HFFc6 (cell line): Measurements from ENCODE around the gene SMPD1. TPM values are rescaled to one million over a fixed set of nuclear protein-coding genes. Genes with fewer than 3 reads are reported as not detected.
A peak's percentile ranks its signal among the peaks of the same experiment; 100 is the strongest.

Experiments
- DNase-seq: peaks from one replicate; pipeline ENCODE4 v3.0.0-alpha.2; 2018
- H3K27ac Mint-ChIP-seq: 2 replicates; pipeline ENCODE4 v1.8.0; 2020; ENCODE audit warnings: mild to moderate bottlenecking, mixed read lengths
- H3K27me3 Mint-ChIP-seq: 2 replicates; pipeline ENCODE4 v1.8.0; 2021; ENCODE audit warnings: mild to moderate bottlenecking, moderate library complexity, mixed read lengths; ENCODE audit not compliant: insufficient read depth
- H3K36me3 Mint-ChIP-seq: 2 replicates; pipeline ENCODE4 v1.8.0; 2021; ENCODE audit warnings: low read depth, mixed read lengths
- H3K4me1 Mint-ChIP-seq: 2 replicates; pipeline ENCODE4 v1.8.0; 2020; ENCODE audit warnings: low read depth, mixed read lengths
- H3K4me3 Mint-ChIP-seq: 2 replicates; pipeline ENCODE4 v1.8.0; 2020; ENCODE audit warnings: mild to moderate bottlenecking, moderate library complexity, mixed read lengths
- H3K9me3 Mint-ChIP-seq: 2 replicates; pipeline ENCODE4 v1.8.0; 2020; ENCODE audit warnings: mild to moderate bottlenecking, mixed read lengths
- total RNA-seq, 6 experiments: library from RNA; stranded (reverse); fragmentation: NEBNext Ultra II Directional; extraction: Animal tissue kit (Norgen Biotek cat#: 25700); gene quantifications; 2 replicates in 1 of 6; 3 replicates in 5 of 6; pipeline ENCODE4 v1.2.3, GENCODE V29; 2021
- TF ChIP-seq, protein P1 (sequence below): fragments of 200-600 bp; sonication (generic); IDR thresholded peaks from 2 replicates; pipeline ENCODE4 v1.5.0; 2021; ENCODE audit warnings: antibody characterized with exemption, mild to moderate bottlenecking

SMPD1 gene
- total RNA-seq, 6 experiments from 2014 or later, result 117 to 145 (median 123) TPM

GRCh38 chr11:6418557-6419008, 28.3 kb downstream of the SMPD1 start:
- no peak for DNase-seq
- Mint-ChIP-seq H3K4me3 (no peak overlapping the region), H3K27me3 (peaks cover 7% of the 10 kb centered on the region; the same call in 1 of the 2 replicates), H3K36me3 (no peaks in the 10 kb centered on the region), H3K9me3 (no peaks in the 10 kb centered on the region), H3K4me1 (peaks cover 7% of the 10 kb centered on the region), H3K27ac (no peak overlapping the region)
- TF ChIP-seq, protein P1, sequence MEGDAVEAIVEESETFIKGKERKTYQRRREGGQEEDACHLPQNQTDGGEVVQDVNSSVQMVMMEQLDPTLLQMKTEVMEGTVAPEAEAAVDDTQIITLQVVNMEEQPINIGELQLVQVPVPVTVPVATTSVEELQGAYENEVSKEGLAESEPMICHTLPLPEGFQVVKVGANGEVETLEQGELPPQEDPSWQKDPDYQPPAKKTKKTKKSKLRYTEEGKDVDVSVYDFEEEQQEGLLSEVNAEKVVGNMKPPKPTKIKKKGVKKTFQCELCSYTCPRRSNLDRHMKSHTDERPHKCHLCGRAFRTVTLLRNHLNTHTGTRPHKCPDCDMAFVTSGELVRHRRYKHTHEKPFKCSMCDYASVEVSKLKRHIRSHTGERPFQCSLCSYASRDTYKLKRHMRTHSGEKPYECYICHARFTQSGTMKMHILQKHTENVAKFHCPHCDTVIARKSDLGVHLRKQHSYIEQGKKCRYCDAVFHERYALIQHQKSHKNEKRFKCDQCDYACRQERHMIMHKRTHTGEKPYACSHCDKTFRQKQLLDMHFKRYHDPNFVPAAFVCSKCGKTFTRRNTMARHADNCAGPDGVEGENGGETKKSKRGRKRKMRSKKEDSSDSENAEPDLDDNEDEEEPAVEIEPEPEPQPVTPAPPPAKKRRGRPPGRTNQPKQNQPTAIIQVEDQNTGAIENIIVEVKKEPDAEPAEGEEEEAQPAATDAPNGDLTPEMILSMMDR, result no peak

DNA sequence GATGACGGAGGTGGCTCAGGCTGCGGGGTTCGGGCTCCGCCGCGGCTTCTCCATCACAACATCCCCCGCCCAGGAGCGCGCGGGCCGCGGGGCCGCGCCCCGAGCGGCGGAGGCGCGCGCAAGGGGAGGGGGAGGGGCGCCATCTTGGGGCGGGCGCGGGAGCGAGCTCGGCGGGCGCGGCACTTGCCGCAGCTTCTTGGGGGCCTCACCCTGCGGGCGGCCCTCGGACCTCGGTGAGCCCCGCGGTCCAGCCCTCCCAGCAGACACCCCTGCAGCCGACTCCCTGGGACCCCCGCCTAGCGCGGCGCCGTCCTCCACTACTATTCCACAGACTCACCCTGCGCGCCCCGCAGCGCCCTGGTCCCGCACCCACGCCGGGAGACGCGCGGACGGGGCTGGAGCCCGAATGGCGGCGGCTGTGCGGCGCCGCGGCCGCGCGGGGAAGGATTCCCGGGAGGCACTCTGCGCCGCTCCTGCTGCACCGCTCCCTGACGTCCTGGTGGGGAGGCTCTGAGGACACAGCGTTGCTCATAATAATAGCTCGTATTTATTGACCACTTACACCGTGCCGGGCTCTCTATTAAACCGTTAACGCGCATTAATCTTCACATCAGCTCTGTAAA, 28.8 kb downstream of the SMPD1 start, which contains the start of gene APBB1:
TSS of gene APBB1 (minus strand) at position 86 of the 623 bp plus-strand sequence. CDS start 7,747 bp downstream, outside the sequence.
- Mint-ChIP-seq H3K9me3 (no peaks in the 10 kb centered on the region), H3K36me3 (no peaks in the 10 kb centered on the region), H3K27me3 (peaks cover 9% of the 10 kb centered on the region), H3K4me3 (peak within 1 kb of the TSS; percentile 83), H3K4me1 (peaks cover 7% of the 10 kb centered on the region), H3K27ac (no peak within 1 kb of the TSS)
- peak; percentile 40 for DNase-seq
- TF ChIP-seq, protein P1, result no peak; the same call in 1 of the 2 replicates

DNA sequence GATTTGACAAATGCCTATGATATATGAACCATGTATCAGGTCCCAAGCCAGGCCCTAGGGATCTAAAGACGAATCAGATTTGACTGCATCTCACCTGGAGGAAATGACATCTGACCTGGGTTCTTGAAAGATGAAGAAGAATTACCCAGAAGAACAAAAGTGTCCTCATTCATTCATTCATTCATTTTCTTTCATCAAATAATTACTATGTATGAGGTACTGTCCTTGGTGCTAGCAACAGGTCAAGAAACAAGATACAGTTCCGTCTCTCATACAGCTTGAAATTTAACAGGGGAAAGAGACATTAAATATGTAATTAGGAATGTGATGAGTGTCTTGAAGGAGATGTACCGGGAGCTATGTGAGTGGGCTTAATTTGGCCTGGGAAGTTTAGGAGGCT, 30.4 kb downstream of the SMPD1 start:
- Mint-ChIP-seq H3K9me3 (no peaks in the 10 kb centered on the region), H3K36me3 (no peaks in the 10 kb centered on the region), H3K27ac (no peak overlapping the region), H3K4me1 (peaks cover 7% of the 10 kb centered on the region), H3K27me3 (peaks cover 12% of the 10 kb centered on the region), H3K4me3 (no peak overlapping the region)
- DNase-seq, result no peak
- TF ChIP-seq, protein P1, result no peak

- TF ChIP-seq, protein P1, result no peak
- H3K4me1 Mint-ChIP-seq, result peaks cover 18% of the 10 kb centered on the region
- H3K9me3 Mint-ChIP-seq, result no peaks in the 10 kb centered on the region
- no peak overlapping the region for H3K27ac Mint-ChIP-seq
- peaks cover 14% of the 10 kb centered on the region for H3K27me3 Mint-ChIP-seq
- DNase-seq, result no peak
- H3K36me3 Mint-ChIP-seq, result no peaks in the 10 kb centered on the region
- no peak overlapping the region for H3K4me3 Mint-ChIP-seq
Observed at GRCh38 chr11:6427516-6427915, 37.2 kb downstream of the SMPD1 start.

- DNase-seq, result peak; percentile 84
- H3K4me3 Mint-ChIP-seq, result no peak overlapping the region
Observed at GRCh38 chr11:6431861-6432260, 41.6 kb downstream of the SMPD1 start.

More at GRCh38 chr11:6431861-6432260, 41.6 kb downstream of the SMPD1 start:
- Mint-ChIP-seq H3K27ac (no peak overlapping the region), H3K4me1 (peaks cover 25% of the 10 kb centered on the region), H3K27me3 (peaks cover 7% of the 10 kb centered on the region), H3K36me3 (no peaks in the 10 kb centered on the region), H3K9me3 (no peaks in the 10 kb centered on the region)
- TF ChIP-seq, protein P1, result no peak
